Measurements from ENCODE around the gene PAQR4. TPM values are rescaled to one million over a fixed set of nuclear protein-coding genes. Genes with fewer than 3 reads are reported as not detected.
A peak's percentile ranks its signal among the peaks of the same experiment; 100 is the strongest.

The PAQR4 gene
- polyA plus RNA-seq, 1 of the 3 experiments (the other 2 are of a cell fraction): 8.8 TPM

- H3K9me3 ChIP-seq: no peaks in the 10 kb centered on the region
- no peaks in the 10 kb centered on the region for H4K20me1 ChIP-seq (ENCODE audit: insufficient read depth)
- no peaks in the 10 kb centered on the region for H3K27me3 ChIP-seq (ENCODE audit: insufficient read depth)
- H3F3A ChIP-seq (replicated peaks; ENCODE audit: insufficient read depth): peaks cover 3% of the 10 kb centered on the region
- POLR2A ChIA-PET: no interaction called here
- no peak overlapping the region for H2AFZ ChIP-seq (ENCODE audit: low read depth)
- CTCF ChIA-PET: interaction anchor here (1.0 to 2.8 kb wide), 4 partner anchors 25 to 40 kb away, joined by 3 to 8 read pairs (median 4); partner anchors contain the start of gene KREMEN2
- H3K9me2 ChIP-seq: no peaks in the 10 kb centered on the region
- H3K4me1 ChIP-seq (ENCODE audit: control insufficient read depth in 1 of 2, insufficient read depth in 2 of 2, low read depth in 1 of 2, low read length in 1 of 2): peaks cover 0 to 14% of the 10 kb centered on the region in 2 experiments; a peak in 1 of 4 replicates
- WGBS (ENCODE audit: low lambda C conversion rate): 62% methylated on average over 7 of the region's 8 CpGs
- H3K4me3 ChIP-seq (ENCODE audit: low read depth in 2 of 2, low read length in 1 of 2): no peak overlapping the region
- DNase-seq: peak; percentile 52
- TF ChIP-seq PBX3 (IDR thresholded peaks at IDR 0.05): peak; percentile 52
- no peak for TF ChIP-seq TAF1 (IDR thresholded peaks at IDR 0.05; ENCODE audit: borderline replicate concordance, low read depth, low read length)
- no peak overlapping the region for H3K27ac ChIP-seq (ENCODE audit: low read depth in 2 of 2, low read length in 1 of 2)
- H3K36me3 ChIP-seq (replicated peaks in 1 of 2; ENCODE audit: control insufficient read depth in 1 of 2, insufficient read depth in 2 of 2, low read length in 1 of 2): no peaks in the 10 kb centered on the region
- H3K4me2 ChIP-seq: no peak overlapping the region
- H3K79me2 ChIP-seq (ENCODE audit: insufficient read depth): no peaks in the 10 kb centered on the region
- no peak overlapping the region for H3K9ac ChIP-seq
These were observed 18.7 kb downstream of the PAQR4 start for GRCh38 chr16:2987833-2988232.

- no peak overlapping the region for H3K4me2 ChIP-seq
- H3K9me3 ChIP-seq: no peaks in the 10 kb centered on the region
- no peaks in the 10 kb centered on the region for H3K36me3 ChIP-seq (replicated peaks in 1 of 2; ENCODE audit: control insufficient read depth in 1 of 2, insufficient read depth in 2 of 2, low read length in 1 of 2)
- no peaks in the 10 kb centered on the region for H4K20me1 ChIP-seq (ENCODE audit: insufficient read depth)
- no peaks in the 10 kb centered on the region for H3K27me3 ChIP-seq (ENCODE audit: insufficient read depth)
- H2AFZ ChIP-seq (ENCODE audit: low read depth): no peak overlapping the region
- H3K79me2 ChIP-seq (ENCODE audit: insufficient read depth): no peaks in the 10 kb centered on the region
- TF ChIP-seq TAF1 (IDR thresholded peaks at IDR 0.05; ENCODE audit: borderline replicate concordance, low read depth, low read length): no peak
- H3K9ac ChIP-seq: no peak overlapping the region
- no peak overlapping the region for H3K4me3 ChIP-seq (ENCODE audit: low read depth in 2 of 2, low read length in 1 of 2)
- no peaks in the 10 kb centered on the region for H3K9me2 ChIP-seq
- 85% methylated on average over 5 of the region's 8 CpGs for WGBS (ENCODE audit: low lambda C conversion rate)
- CTCF ChIA-PET: interaction anchor here (1.3 to 2.8 kb wide), 3 partner anchors 25 to 39 kb away, joined by 4 to 8 read pairs (median 4); partner anchors contain the start of gene KREMEN2
- no peak overlapping the region for H3K27ac ChIP-seq (ENCODE audit: low read depth in 2 of 2, low read length in 1 of 2)
- POLR2A ChIA-PET: no interaction called here
- no peaks in the 10 kb centered on the region for H3F3A ChIP-seq (replicated peaks; ENCODE audit: insufficient read depth)
- H3K4me1 ChIP-seq (ENCODE audit: control insufficient read depth in 1 of 2, insufficient read depth in 2 of 2, low read depth in 1 of 2, low read length in 1 of 2): peaks cover 0 to 14% of the 10 kb centered on the region in 2 experiments; a peak in 1 of 4 replicates
- no peak for DNase-seq
These were observed 19.5 kb downstream of the PAQR4 start for GRCh38 chr16:2988590-2989099.

GRCh38 chr16:2990891-2991290, 21.7 kb downstream of the PAQR4 start:
- H3K27me3 ChIP-seq (ENCODE audit: insufficient read depth): no peaks in the 10 kb centered on the region
- WGBS (ENCODE audit: low lambda C conversion rate): 65% methylated on average over 7 of the region's 10 CpGs
- no peaks in the 10 kb centered on the region for H4K20me1 ChIP-seq (ENCODE audit: insufficient read depth)
- DNase-seq: no peak
- no peak overlapping the region for H3K27ac ChIP-seq (ENCODE audit: low read depth in 2 of 2, low read length in 1 of 2)
- POLR2A ChIA-PET: no interaction called here
- CTCF ChIA-PET: interaction anchor here (0.8 to 1.2 kb wide), 2 partner anchors 37 to 41 kb away, joined by 3 to 4 read pairs; no protein-coding TSS in a partner anchor
- H3K4me2 ChIP-seq: no peak overlapping the region
- no peaks in the 10 kb centered on the region for H3K79me2 ChIP-seq (ENCODE audit: insufficient read depth)
- no peaks in the 10 kb centered on the region for H3K9me2 ChIP-seq
- no peak overlapping the region for H3K9ac ChIP-seq
- H3K9me3 ChIP-seq: no peaks in the 10 kb centered on the region
- no peaks in the 10 kb centered on the region for H3K36me3 ChIP-seq (replicated peaks in 1 of 2; ENCODE audit: control insufficient read depth in 1 of 2, insufficient read depth in 2 of 2, low read length in 1 of 2)
- no peak overlapping the region for H3K4me3 ChIP-seq (ENCODE audit: low read depth in 2 of 2, low read length in 1 of 2)
- peaks cover 0 to 10% of the 10 kb centered on the region in 2 experiments; a peak in 1 of 4 replicates for H3K4me1 ChIP-seq (ENCODE audit: control insufficient read depth in 1 of 2, insufficient read depth in 2 of 2, low read depth in 1 of 2, low read length in 1 of 2)
- H3F3A ChIP-seq (replicated peaks; ENCODE audit: insufficient read depth): no peaks in the 10 kb centered on the region
- no peak overlapping the region for H2AFZ ChIP-seq (ENCODE audit: low read depth)
- TF ChIP-seq ELF1 (IDR thresholded peaks at IDR 0.05): no peak
- TF ChIP-seq FOXJ3 (CRISPR knock-in tag; IDR thresholded peaks at IDR 0.05): no peak
- no peak for TF ChIP-seq RFX5 (IDR thresholded peaks at IDR 0.05; ENCODE audit: low read length)
- TF ChIP-seq SMC3 (IDR thresholded peaks at IDR 0.05; ENCODE audit: low read depth, low read length): no peak
- TF ChIP-seq POLR2AphosphoS5 (IDR thresholded peaks at IDR 0.05; ENCODE audit: low read depth, low read length): no peak
- no peak for TF ChIP-seq TAF1 (IDR thresholded peaks at IDR 0.05; ENCODE audit: borderline replicate concordance, low read depth, low read length)
- TF ChIP-seq CTCF (IDR thresholded peaks at IDR 0.05): no peak
- TF ChIP-seq ZBTB33 (IDR thresholded peaks at IDR 0.05; ENCODE audit: borderline replicate concordance, low read depth): no peak
- no peak for TF ChIP-seq EP300 (IDR thresholded peaks at IDR 0.05; ENCODE audit: borderline replicate concordance in 1 of 2, low read depth in 1 of 2, low read length in 1 of 2)
- no peak for TF ChIP-seq CHD2 (IDR thresholded peaks at IDR 0.05; ENCODE audit: low read length, partially characterized antibody)
- TF ChIP-seq FOSL2 (IDR thresholded peaks at IDR 0.05; ENCODE audit: borderline replicate concordance, low read depth): no peak
- no peak for TF ChIP-seq RCOR1 (IDR thresholded peaks at IDR 0.05; ENCODE audit: low read length)
- no peak for TF ChIP-seq GABPA (IDR thresholded peaks at IDR 0.05; ENCODE audit: low read depth)
- TF ChIP-seq IRF3 (IDR thresholded peaks at IDR 0.05; ENCODE audit: low read depth, low read length): no peak
- TF ChIP-seq FOXM1 (IDR thresholded peaks at IDR 0.05; ENCODE audit: low read depth): no peak

All from SK-N-SH (cell line).